Measurements from ENCODE around the gene UBR4. TPM values are rescaled to one million over a fixed set of nuclear protein-coding genes. Genes with fewer than 3 reads are reported as not detected.
"Not testable (repeated sequence)": the region's sequence is repeated elsewhere in the genome, so short reads cannot be mapped to it uniquely, and the experiment has no call there.

Gene UBR4
- total RNA-seq, 1 experiment from 2014 or later = 131 TPM

DNA sequence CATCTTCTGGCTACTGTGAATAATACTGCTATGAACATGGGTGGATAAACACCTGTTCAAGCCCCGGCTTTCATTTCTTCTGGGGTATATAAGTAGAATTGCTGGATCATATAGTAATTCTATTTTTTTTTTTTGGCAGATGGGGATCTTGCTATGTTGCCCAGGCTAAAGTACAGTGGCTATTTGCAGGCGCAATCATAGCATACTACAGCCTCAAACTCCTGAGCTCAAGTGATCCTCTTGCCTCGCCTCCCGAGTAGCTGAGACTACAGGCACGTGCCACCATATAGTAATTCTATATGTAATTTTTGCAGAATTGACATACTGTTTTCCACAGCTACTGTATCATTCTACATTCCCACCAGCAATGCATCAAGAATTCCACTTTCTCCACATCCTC lies 27.8 kb downstream of the UBR4 start:
- Mint-ChIP-seq H3K4me1 (no peaks in the 10 kb centered on the region), H3K4me3 (no peak overlapping the region), H3K27ac (no peak overlapping the region), H3K9me3 (no peaks in the 10 kb centered on the region), H3K36me3 (ENCODE audit: insufficient read depth in 1 of 3, low read depth in 3 of 3) (peaks cover 42 to 89% (median 77%) of the 10 kb centered on the region in 3 experiments; a peak in 6 of 7 replicates), H3K27me3 (ENCODE audit: low read depth) (no peaks in the 10 kb centered on the region)
- H4K5ac ChIP-seq (ENCODE audit: insufficient read length, low read depth, low read length) = no peak overlapping the region
- no peaks in the 10 kb centered on the region for H3K4me1 ChIP-seq (ENCODE audit: insufficient read depth, low read length)
- H3K18ac ChIP-seq (ENCODE audit: insufficient read length, low read depth, low read length) = no peak overlapping the region
- H3K23me2 ChIP-seq (ENCODE audit: insufficient read length, low read depth, low read length, poor library complexity, severe bottlenecking) = no peaks in the 10 kb centered on the region
- H3K4me2 ChIP-seq (ENCODE audit: insufficient read depth, insufficient read length, low read length) = no peak overlapping the region
- H3K9me3 ChIP-seq (ENCODE audit: control insufficient read depth, low read depth, low read length) = no peaks in the 10 kb centered on the region
- H4K20me1 ChIP-seq (ENCODE audit: control insufficient read depth, insufficient read depth, insufficient read length) = peaks cover 3% of the 10 kb centered on the region
- H3T11ph ChIP-seq (ENCODE audit: low read length) = no peak overlapping the region
- no peak overlapping the region for H2BK12ac ChIP-seq (ENCODE audit: insufficient read length, low read depth, low read length)
- H3K9ac ChIP-seq (ENCODE audit: extremely low read depth, insufficient read length, low read length) = no peak overlapping the region
- H2BK15ac ChIP-seq (ENCODE audit: low read depth, low read length) = no peak overlapping the region
- no peak overlapping the region for H3K27ac ChIP-seq (ENCODE audit: insufficient read length, low read depth, low read length)
- DNase-seq = no peak
- no CpG with 5 or more reads among the region's 5 CpGs for WGBS (ENCODE audit: extremely low coverage, insufficient read length, low lambda C conversion rate)
- H2BK120ac ChIP-seq (ENCODE audit: low read depth, low read length, poor library complexity, severe bottlenecking) = no peak overlapping the region
- H3K4ac ChIP-seq (ENCODE audit: low read depth, low read length) = no peak overlapping the region
- no peaks in the 10 kb centered on the region for H3K27me3 ChIP-seq (ENCODE audit: insufficient read depth, low read length)
- no peak overlapping the region for H3K14ac ChIP-seq (ENCODE audit: insufficient read depth, low read length)
- H3K79me2 ChIP-seq (ENCODE audit: insufficient read depth, low read length) = no peaks in the 10 kb centered on the region
- H4K8ac ChIP-seq (replicated peaks; ENCODE audit: insufficient read length, low read depth, low read length) = no peak overlapping the region
- H2AFZ ChIP-seq (ENCODE audit: low read length) = no peak overlapping the region
- no peaks in the 10 kb centered on the region for H3K79me1 ChIP-seq (ENCODE audit: insufficient read depth, low read depth, low read length, poor library complexity, severe bottlenecking)
- H2BK5ac ChIP-seq (ENCODE audit: insufficient read length, low read length) = no peak overlapping the region
- H2BK20ac ChIP-seq (ENCODE audit: low read depth, low read length, poor library complexity, severe bottlenecking) = no peak overlapping the region
- no peak overlapping the region for H3K56ac ChIP-seq (ENCODE audit: insufficient read length, low read depth, low read length)
- no peak overlapping the region for H4K91ac ChIP-seq (ENCODE audit: insufficient read length, low read depth, low read length)
- H3K23ac ChIP-seq (ENCODE audit: insufficient read length, low read depth, low read length) = no peak overlapping the region
- no peak overlapping the region for H2AK5ac ChIP-seq (ENCODE audit: insufficient read length, low read length)
- TF ChIP-seq CTCF (conservative IDR thresholded peaks at IDR 0.05) = no peak

- H3K23me2 ChIP-seq (ENCODE audit: insufficient read length, low read depth, low read length, poor library complexity, severe bottlenecking); H3K4me1 ChIP-seq (ENCODE audit: insufficient read depth, low read length); H3T11ph ChIP-seq (ENCODE audit: low read length); H3K4ac ChIP-seq (ENCODE audit: low read depth, low read length); H3K27ac ChIP-seq (ENCODE audit: insufficient read length, low read depth, low read length); H3K56ac ChIP-seq (ENCODE audit: insufficient read length, low read depth, low read length); H2BK5ac ChIP-seq (ENCODE audit: insufficient read length, low read length); H4K91ac ChIP-seq (ENCODE audit: insufficient read length, low read depth, low read length); H2BK15ac ChIP-seq (ENCODE audit: low read depth, low read length); H4K5ac ChIP-seq (ENCODE audit: insufficient read length, low read depth, low read length); DNase-seq; H3K27ac Mint-ChIP-seq; H4K20me1 ChIP-seq (ENCODE audit: control insufficient read depth, insufficient read depth, insufficient read length); H3K4me1 Mint-ChIP-seq; H3K27me3 Mint-ChIP-seq (ENCODE audit: low read depth); H3K4me2 ChIP-seq (ENCODE audit: insufficient read depth, insufficient read length, low read length); H3K79me2 ChIP-seq (ENCODE audit: insufficient read depth, low read length); H3K4me3 Mint-ChIP-seq; H2AFZ ChIP-seq (ENCODE audit: low read length); H3K23ac ChIP-seq (ENCODE audit: insufficient read length, low read depth, low read length); H4K8ac ChIP-seq (replicated peaks; ENCODE audit: insufficient read length, low read depth, low read length); H2BK12ac ChIP-seq (ENCODE audit: insufficient read length, low read depth, low read length); H3K27me3 ChIP-seq (ENCODE audit: insufficient read depth, low read length); H3K18ac ChIP-seq (ENCODE audit: insufficient read length, low read depth, low read length); H2BK20ac ChIP-seq (ENCODE audit: low read depth, low read length, poor library complexity, severe bottlenecking); H2AK5ac ChIP-seq (ENCODE audit: insufficient read length, low read length); H3K14ac ChIP-seq (ENCODE audit: insufficient read depth, low read length); H3K9me3 Mint-ChIP-seq; H3K9ac ChIP-seq (ENCODE audit: extremely low read depth, insufficient read length, low read length); H2BK120ac ChIP-seq (ENCODE audit: low read depth, low read length, poor library complexity, severe bottlenecking); H3K79me1 ChIP-seq (ENCODE audit: insufficient read depth, low read depth, low read length, poor library complexity, severe bottlenecking); H3K9me3 ChIP-seq (ENCODE audit: control insufficient read depth, low read depth, low read length): not testable (repeated sequence)
- H3K36me3 Mint-ChIP-seq (ENCODE audit: insufficient read depth in 1 of 3, low read depth in 3 of 3) = peaks cover 38 to 88% (median 78%) of the 10 kb centered on the region in 3 experiments; a peak in 6 of 7 replicates
- WGBS (ENCODE audit: extremely low coverage, insufficient read length, low lambda C conversion rate) = no CpG with 5 or more reads among the region's 8 CpGs
Measured at GRCh38 chr1:19180265-19180657, 29.8 kb downstream of the UBR4 start.
